ENCODE results near the gene GIMAP1.

GIMAP1 gene

DNA sequence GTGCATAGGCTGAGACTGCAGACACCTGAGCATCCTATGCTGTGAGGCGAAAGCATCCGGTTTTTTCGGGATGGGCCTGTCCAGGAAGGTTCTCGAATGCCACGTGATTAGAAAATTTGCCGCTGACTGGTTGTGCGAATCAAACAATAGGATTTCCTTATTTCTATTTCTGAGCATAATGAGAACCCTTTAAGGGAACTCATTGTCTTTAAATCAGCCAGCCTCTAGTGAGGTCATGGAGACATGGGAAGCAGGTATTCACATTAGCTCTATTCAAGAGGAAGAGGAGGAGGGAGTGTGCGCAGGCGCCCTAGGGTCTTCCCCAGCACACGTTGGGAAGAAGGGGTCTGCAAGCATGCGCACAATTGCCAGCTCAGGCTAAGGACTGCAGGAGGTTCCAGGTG lies 5.6 kb downstream of the GIMAP1 start:
- WGBS, 2 experiments = 88% methylated on average over 11 of the region's 11 CpGs
- Histone ChIP-seq H3K27ac (ENCODE audit: insufficient read depth, low read depth, low read length, poor library complexity, severe bottlenecking) (no peak overlapping the region), H3K9me3 (ENCODE audit: control insufficient read depth, low read length) (no peaks in the 10 kb centered on the region), H3K27me3 (ENCODE audit: control insufficient read depth, insufficient read depth, low read length, poor library complexity, severe bottlenecking) (peaks cover 6% of the 10 kb centered on the region), H3K36me3 (ENCODE audit: control insufficient read depth, insufficient read depth, low read length) (no peaks in the 10 kb centered on the region), H3K4me1 (ENCODE audit: control insufficient read depth, insufficient read depth, low read length) (no peaks in the 10 kb centered on the region), H3K4me3 (ENCODE audit: insufficient read depth, low read depth, low read length) (no peak overlapping the region)

- Histone ChIP-seq H3K4me1 (ENCODE audit: control insufficient read depth, insufficient read depth, low read length) (no peaks in the 10 kb centered on the region), H3K27ac (ENCODE audit: insufficient read depth, low read depth, low read length, poor library complexity, severe bottlenecking) (no peak overlapping the region), H3K4me3 (ENCODE audit: insufficient read depth, low read depth, low read length) (no peak overlapping the region), H3K9me3 (ENCODE audit: control insufficient read depth, low read length) (no peaks in the 10 kb centered on the region), H3K27me3 (ENCODE audit: control insufficient read depth, insufficient read depth, low read length, poor library complexity, severe bottlenecking) (peaks cover 5% of the 10 kb centered on the region), H3K36me3 (ENCODE audit: control insufficient read depth, insufficient read depth, low read length) (no peaks in the 10 kb centered on the region)
- 84 to 85% methylated on average over 11 to 12 of the region's 12 CpGs for WGBS, 2 experiments
Observed at GRCh38 chr7:150722431-150722931, 6.1 kb downstream of the GIMAP1 start.

- peaks cover 5% of the 10 kb centered on the region for H3K27me3 ChIP-seq (ENCODE audit: control insufficient read depth, insufficient read depth, low read length, poor library complexity, severe bottlenecking)
- H3K27ac ChIP-seq (ENCODE audit: insufficient read depth, low read depth, low read length, poor library complexity, severe bottlenecking) = no peak overlapping the region
- WGBS, 2 experiments = 75% methylated on average over 1 of the region's 1 CpG; no CpG with 5 or more reads in 1 of the 2 experiments
- H3K4me3 ChIP-seq (ENCODE audit: insufficient read depth, low read depth, low read length) = no peak overlapping the region
- H3K4me1 ChIP-seq (ENCODE audit: control insufficient read depth, insufficient read depth, low read length) = no peaks in the 10 kb centered on the region
- H3K36me3 ChIP-seq (ENCODE audit: control insufficient read depth, insufficient read depth, low read length) = no peaks in the 10 kb centered on the region
- peaks cover 4% of the 10 kb centered on the region for H3K9me3 ChIP-seq (ENCODE audit: control insufficient read depth, low read length)
Observed at GRCh38 chr7:150723467-150723866, 7.1 kb downstream of the GIMAP1 start.

DNA sequence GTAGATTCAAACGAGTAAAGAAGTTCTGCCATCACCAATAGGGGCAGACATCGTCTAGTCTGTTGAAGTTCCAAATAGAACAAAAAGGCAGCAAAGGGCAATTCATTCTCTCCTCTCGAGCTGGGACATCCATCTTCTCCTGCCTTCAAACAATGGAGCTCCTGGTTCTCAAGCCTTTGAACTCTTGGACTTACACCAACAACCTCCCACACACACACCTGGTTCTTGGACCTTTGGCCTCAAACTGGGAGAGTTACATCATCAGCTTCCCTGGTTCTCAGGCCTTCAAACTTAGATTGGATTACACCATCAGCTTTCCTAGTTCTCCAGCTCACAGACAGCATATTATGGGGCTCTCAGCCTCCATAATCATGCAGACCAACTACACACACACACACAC lies 11.0 kb downstream of the GIMAP1 start:
- H3K4me1 ChIP-seq (ENCODE audit: control insufficient read depth, insufficient read depth, low read length) = no peaks in the 10 kb centered on the region
- H3K27me3 ChIP-seq (ENCODE audit: control insufficient read depth, insufficient read depth, low read length, poor library complexity, severe bottlenecking) = peaks cover 29% of the 10 kb centered on the region
- 49 to 53% methylated on average over 3 of the region's 3 CpGs for WGBS, 2 experiments
- no peaks in the 10 kb centered on the region for H3K36me3 ChIP-seq (ENCODE audit: control insufficient read depth, insufficient read depth, low read length)
- no peak overlapping the region for H3K4me3 ChIP-seq (ENCODE audit: insufficient read depth, low read depth, low read length)
- no peak overlapping the region for H3K27ac ChIP-seq (ENCODE audit: insufficient read depth, low read depth, low read length, poor library complexity, severe bottlenecking)
- peaks cover 4% of the 10 kb centered on the region for H3K9me3 ChIP-seq (ENCODE audit: control insufficient read depth, low read length)

- Histone ChIP-seq H3K27me3 (ENCODE audit: control insufficient read depth, insufficient read depth, low read length, poor library complexity, severe bottlenecking) (peaks cover 35% of the 10 kb centered on the region), H3K9me3 (ENCODE audit: control insufficient read depth, low read length) (peaks cover 4% of the 10 kb centered on the region)
Observed at GRCh38 chr7:150728011-150728410, 11.6 kb downstream of the GIMAP1 start.

DNA sequence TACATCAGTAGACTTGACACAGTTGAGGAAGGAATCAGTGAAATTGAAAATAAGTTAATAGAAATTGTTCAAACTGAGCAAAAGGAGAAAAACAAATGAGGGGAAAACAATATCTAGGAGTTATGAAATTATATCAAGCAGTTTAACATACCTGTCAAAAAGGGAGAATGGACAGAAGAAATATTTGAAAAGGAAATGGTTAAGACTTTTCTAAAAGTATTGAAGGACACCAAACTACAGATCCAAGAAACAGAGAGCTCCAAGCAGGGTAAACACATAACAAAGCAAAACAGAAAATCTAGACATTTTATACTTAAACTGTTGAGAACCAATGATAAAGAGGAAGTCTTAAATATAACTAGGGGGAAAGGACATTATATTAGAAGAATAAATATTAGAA lies 12.2 kb downstream of the GIMAP1 start:
- Histone ChIP-seq H3K4me1 (ENCODE audit: control insufficient read depth, insufficient read depth, low read length) (no peaks in the 10 kb centered on the region), H3K27ac (ENCODE audit: insufficient read depth, low read depth, low read length, poor library complexity, severe bottlenecking) (no peak overlapping the region), H3K9me3 (ENCODE audit: control insufficient read depth, low read length) (peaks cover 4% of the 10 kb centered on the region), H3K4me3 (ENCODE audit: insufficient read depth, low read depth, low read length) (no peak overlapping the region), H3K36me3 (ENCODE audit: control insufficient read depth, insufficient read depth, low read length) (no peaks in the 10 kb centered on the region), H3K27me3 (ENCODE audit: control insufficient read depth, insufficient read depth, low read length, poor library complexity, severe bottlenecking) (peaks cover 41% of the 10 kb centered on the region)

More at GRCh38 chr7:150728011-150728410, 11.6 kb downstream of the GIMAP1 start:
- H3K36me3 ChIP-seq (ENCODE audit: control insufficient read depth, insufficient read depth, low read length) = no peaks in the 10 kb centered on the region
- H3K4me1 ChIP-seq (ENCODE audit: control insufficient read depth, insufficient read depth, low read length) = no peaks in the 10 kb centered on the region
- no peak overlapping the region for H3K4me3 ChIP-seq (ENCODE audit: insufficient read depth, low read depth, low read length)
- H3K27ac ChIP-seq (ENCODE audit: insufficient read depth, low read depth, low read length, poor library complexity, severe bottlenecking) = no peak overlapping the region

DNA sequence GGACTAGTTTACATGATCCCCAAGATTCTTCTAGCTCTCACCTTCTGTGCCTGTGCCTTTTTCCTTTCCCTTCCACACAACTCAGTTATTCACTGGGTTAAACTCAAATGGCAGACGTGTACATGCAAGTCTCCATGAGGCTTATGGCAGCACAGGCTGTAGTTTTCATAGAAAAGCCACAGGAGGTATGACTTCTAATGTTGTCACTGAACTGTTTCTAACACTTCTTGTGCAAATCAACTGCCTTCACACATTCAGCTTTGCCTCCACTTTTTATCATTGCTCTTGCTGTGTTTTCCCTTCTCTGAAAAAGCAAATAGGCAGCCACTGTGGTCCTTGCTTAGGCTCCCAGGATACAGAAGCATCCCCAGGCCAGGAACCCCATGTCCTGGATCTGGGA lies 15.5 kb downstream of the GIMAP1 start:
- 16 to 18% methylated on average over 1 of the region's 1 CpG for WGBS, 2 experiments
- H3K4me1 ChIP-seq (ENCODE audit: control insufficient read depth, insufficient read depth, low read length) = peaks cover 15% of the 10 kb centered on the region
- no peak overlapping the region for H3K4me3 ChIP-seq (ENCODE audit: insufficient read depth, low read depth, low read length)
- H3K27me3 ChIP-seq (ENCODE audit: control insufficient read depth, insufficient read depth, low read length, poor library complexity, severe bottlenecking) = peaks cover 62% of the 10 kb centered on the region
- peaks cover 4% of the 10 kb centered on the region for H3K9me3 ChIP-seq (ENCODE audit: control insufficient read depth, low read length)
- H3K27ac ChIP-seq (ENCODE audit: insufficient read depth, low read depth, low read length, poor library complexity, severe bottlenecking) = no peak overlapping the region
- no peaks in the 10 kb centered on the region for H3K36me3 ChIP-seq (ENCODE audit: control insufficient read depth, insufficient read depth, low read length)

GRCh38 chr7:150732786-150733481 lies 16.5 kb downstream of the GIMAP1 start:
- Histone ChIP-seq H3K27ac (ENCODE audit: insufficient read depth, low read depth, low read length, poor library complexity, severe bottlenecking) (no peak overlapping the region), H3K36me3 (ENCODE audit: control insufficient read depth, insufficient read depth, low read length) (no peaks in the 10 kb centered on the region), H3K4me1 (ENCODE audit: control insufficient read depth, insufficient read depth, low read length) (peaks cover 21% of the 10 kb centered on the region), H3K9me3 (ENCODE audit: control insufficient read depth, low read length) (peaks cover 3% of the 10 kb centered on the region), H3K27me3 (ENCODE audit: control insufficient read depth, insufficient read depth, low read length, poor library complexity, severe bottlenecking) (peaks cover 73% of the 10 kb centered on the region), H3K4me3 (ENCODE audit: insufficient read depth, low read depth, low read length) (no peak overlapping the region)
- WGBS, 2 experiments = 60 to 69% methylated on average over 5 of the region's 5 CpGs

GRCh38 chr7:150733482-150734095 lies 17.2 kb downstream of the GIMAP1 start:
- Histone ChIP-seq H3K36me3 (ENCODE audit: control insufficient read depth, insufficient read depth, low read length) (no peaks in the 10 kb centered on the region), H3K4me3 (ENCODE audit: insufficient read depth, low read depth, low read length) (no peak overlapping the region), H3K27ac (ENCODE audit: insufficient read depth, low read depth, low read length, poor library complexity, severe bottlenecking) (no peak overlapping the region), H3K4me1 (ENCODE audit: control insufficient read depth, insufficient read depth, low read length) (peaks cover 21% of the 10 kb centered on the region), H3K9me3 (ENCODE audit: control insufficient read depth, low read length) (no peaks in the 10 kb centered on the region), H3K27me3 (ENCODE audit: control insufficient read depth, insufficient read depth, low read length, poor library complexity, severe bottlenecking) (peaks cover 79% of the 10 kb centered on the region)
- 90 to 92% methylated on average over 4 to 5 of the region's 5 CpGs for WGBS, 2 experiments

GRCh38 chr7:150734254-150734653 lies 17.8 kb downstream of the GIMAP1 start:
- WGBS, 2 experiments = 84 to 88% methylated on average over 3 of the region's 3 CpGs
- H3K27me3 ChIP-seq (ENCODE audit: control insufficient read depth, insufficient read depth, low read length, poor library complexity, severe bottlenecking) = peaks cover 86% of the 10 kb centered on the region
- H3K4me1 ChIP-seq (ENCODE audit: control insufficient read depth, insufficient read depth, low read length) = peaks cover 21% of the 10 kb centered on the region
- no peaks in the 10 kb centered on the region for H3K9me3 ChIP-seq (ENCODE audit: control insufficient read depth, low read length)
- H3K36me3 ChIP-seq (ENCODE audit: control insufficient read depth, insufficient read depth, low read length) = no peaks in the 10 kb centered on the region
- no peak overlapping the region for H3K27ac ChIP-seq (ENCODE audit: insufficient read depth, low read depth, low read length, poor library complexity, severe bottlenecking)
- no peak overlapping the region for H3K4me3 ChIP-seq (ENCODE audit: insufficient read depth, low read depth, low read length)
